Measurements from ENCODE around the gene SHCBP1L. TPM values are rescaled to one million over a fixed set of nuclear protein-coding genes. Genes with fewer than 3 reads are reported as not detected.

Gene SHCBP1L
- total RNA-seq, 1 experiment from 2014 or later, result not detected

DNA sequence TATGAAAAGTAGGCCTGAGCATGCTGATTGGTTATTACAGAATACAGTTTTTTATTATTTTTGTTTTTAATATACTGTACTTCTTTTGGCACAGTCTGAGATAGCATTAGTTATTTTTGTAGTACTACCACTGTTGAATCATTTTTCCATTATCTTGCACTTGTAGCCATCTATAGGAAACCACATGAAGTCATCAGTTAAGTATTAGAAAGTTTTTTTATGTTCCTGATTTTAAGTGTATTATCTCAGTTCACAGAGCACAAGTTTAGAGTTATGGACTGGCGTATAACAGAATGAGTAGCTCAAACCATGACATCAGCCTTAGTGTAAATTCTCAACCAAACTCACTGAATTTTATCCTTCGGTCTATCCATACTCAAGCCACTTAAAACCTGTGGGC lies 91.0 kb downstream of the SHCBP1L start:
- Mint-ChIP-seq H3K9me3 (no peaks in the 10 kb centered on the region), H3K27ac (no peak overlapping the region), H3K27me3 (ENCODE audit: low read depth) (no peaks in the 10 kb centered on the region)

More for the DNA sequence above, 91.0 kb downstream of the SHCBP1L start:
- Histone ChIP-seq H3K56ac (ENCODE audit: insufficient read length, low read depth, low read length) (no peak overlapping the region), H2BK15ac (ENCODE audit: low read depth, low read length) (no peak overlapping the region), H2BK5ac (ENCODE audit: insufficient read length, low read length) (no peak overlapping the region), H3K23ac (ENCODE audit: insufficient read length, low read depth, low read length) (no peak overlapping the region), H3K18ac (ENCODE audit: insufficient read length, low read depth, low read length) (no peak overlapping the region), H4K20me1 (ENCODE audit: control insufficient read depth, insufficient read depth, insufficient read length) (no peaks in the 10 kb centered on the region), H3K4me2 (ENCODE audit: insufficient read depth, insufficient read length, low read length) (no peak overlapping the region), H3K9me3 (ENCODE audit: control insufficient read depth, low read depth, low read length) (no peaks in the 10 kb centered on the region), H2BK20ac (ENCODE audit: low read depth, low read length, poor library complexity, severe bottlenecking) (no peak overlapping the region), H2BK12ac (ENCODE audit: insufficient read length, low read depth, low read length) (no peak overlapping the region), H3T11ph (ENCODE audit: low read length) (no peak overlapping the region), H4K8ac (replicated peaks; ENCODE audit: insufficient read length, low read depth, low read length) (no peak overlapping the region), H4K5ac (ENCODE audit: insufficient read length, low read depth, low read length) (no peak overlapping the region), H3K79me1 (ENCODE audit: insufficient read depth, low read depth, low read length, poor library complexity, severe bottlenecking) (peaks cover 6% of the 10 kb centered on the region), H3K79me2 (ENCODE audit: insufficient read depth, low read length) (no peaks in the 10 kb centered on the region), H3K4ac (ENCODE audit: low read depth, low read length) (no peak overlapping the region), H2AK5ac (ENCODE audit: insufficient read length, low read length) (no peak overlapping the region), H3K23me2 (ENCODE audit: insufficient read length, low read depth, low read length, poor library complexity, severe bottlenecking) (no peaks in the 10 kb centered on the region), H3K9ac (ENCODE audit: extremely low read depth, insufficient read length, low read length) (no peak overlapping the region), H2BK120ac (ENCODE audit: low read depth, low read length, poor library complexity, severe bottlenecking) (no peak overlapping the region), H3K27me3 (ENCODE audit: insufficient read depth, low read length) (no peaks in the 10 kb centered on the region), H2AFZ (ENCODE audit: low read length) (no peak overlapping the region), H3K4me1 (ENCODE audit: insufficient read depth, low read length) (no peaks in the 10 kb centered on the region), H4K91ac (ENCODE audit: insufficient read length, low read depth, low read length) (no peak overlapping the region), H3K27ac (ENCODE audit: insufficient read length, low read depth, low read length) (no peak overlapping the region), H3K14ac (ENCODE audit: insufficient read depth, low read length) (no peak overlapping the region)
- no peak for DNase-seq
- TF ChIP-seq, protein P1, sequence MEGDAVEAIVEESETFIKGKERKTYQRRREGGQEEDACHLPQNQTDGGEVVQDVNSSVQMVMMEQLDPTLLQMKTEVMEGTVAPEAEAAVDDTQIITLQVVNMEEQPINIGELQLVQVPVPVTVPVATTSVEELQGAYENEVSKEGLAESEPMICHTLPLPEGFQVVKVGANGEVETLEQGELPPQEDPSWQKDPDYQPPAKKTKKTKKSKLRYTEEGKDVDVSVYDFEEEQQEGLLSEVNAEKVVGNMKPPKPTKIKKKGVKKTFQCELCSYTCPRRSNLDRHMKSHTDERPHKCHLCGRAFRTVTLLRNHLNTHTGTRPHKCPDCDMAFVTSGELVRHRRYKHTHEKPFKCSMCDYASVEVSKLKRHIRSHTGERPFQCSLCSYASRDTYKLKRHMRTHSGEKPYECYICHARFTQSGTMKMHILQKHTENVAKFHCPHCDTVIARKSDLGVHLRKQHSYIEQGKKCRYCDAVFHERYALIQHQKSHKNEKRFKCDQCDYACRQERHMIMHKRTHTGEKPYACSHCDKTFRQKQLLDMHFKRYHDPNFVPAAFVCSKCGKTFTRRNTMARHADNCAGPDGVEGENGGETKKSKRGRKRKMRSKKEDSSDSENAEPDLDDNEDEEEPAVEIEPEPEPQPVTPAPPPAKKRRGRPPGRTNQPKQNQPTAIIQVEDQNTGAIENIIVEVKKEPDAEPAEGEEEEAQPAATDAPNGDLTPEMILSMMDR (conservative IDR thresholded peaks at IDR 0.05), result no peak
- Mint-ChIP-seq H3K4me1 (no peaks in the 10 kb centered on the region), H3K4me3 (no peak overlapping the region), H3K36me3 (ENCODE audit: insufficient read depth in 1 of 3, low read depth in 3 of 3) (peaks cover 75 to 100% (median 94%) of the 10 kb centered on the region in 3 experiments; a peak in 6 of 7 replicates)
- no CpG with 5 or more reads among the region's 2 CpGs for WGBS (ENCODE audit: extremely low coverage, insufficient read length, low lambda C conversion rate)
